HepG2 (cell line): ENCODE data around the gene SNF8. TPM values are rescaled to one million over a fixed set of nuclear protein-coding genes. Genes with fewer than 3 reads are reported as not detected.

ENCODE experiments used
- AGO2 ChIP-seq: fragments of 200-400 bp; formaldehyde crosslinking; optimal IDR thresholded peaks from 2 replicates; pipeline ENCODE3; 2017; ENCODE audit warnings: mild to moderate bottlenecking, low read depth, low read length, moderate library complexity
- ATF4 ChIP-seq, 2 experiments: fragments of 450-650 bp in 1 of 2; sonication (generic) in 1 of 2; formaldehyde crosslinking; IDR thresholded peaks; 2 replicates each; pipeline versions ENCODE4 v1.5.0 to v1.8.0; 2020 to 2022; ENCODE audit warnings: mild to moderate bottlenecking in 1 of 2, missing genetic modification reagents in 1 of 2
- CEBPG ChIP-seq: IDR thresholded peaks from 2 replicates; pipeline ENCODE4 v1.6.1; 2016
- EED ChIP-seq: sonication (generic); formaldehyde crosslinking; IDR thresholded peaks from 2 replicates; pipeline ENCODE4 v1.5.0; 2020; ENCODE audit warnings: mild to moderate bottlenecking, missing genetic modification reagents
- ESRRA ChIP-seq: sonication (generic); formaldehyde crosslinking; IDR thresholded peaks from 2 replicates; pipeline ENCODE4 v1.5.1; 2020; ENCODE audit warnings: mild to moderate bottlenecking, low read depth, missing genetic modification reagents
- FOXK1 ChIP-seq: sonication (generic); formaldehyde crosslinking; IDR thresholded peaks from 2 replicates; pipeline ENCODE4 v1.4.0; 2020; ENCODE audit warnings: low read depth, missing genetic modification reagents, borderline replicate concordance
- IKZF5 ChIP-seq: IDR thresholded peaks from 2 replicates; pipeline ENCODE4 v1.6.1; 2018; ENCODE audit warnings: missing genetic modification reagents, mild to moderate bottlenecking, missing compliant biosample characterization
- LBX2 ChIP-seq: sonication (generic); formaldehyde crosslinking; IDR thresholded peaks from 2 replicates; pipeline ENCODE4 v1.5.0; 2020; ENCODE audit warnings: missing genetic modification reagents, mild to moderate bottlenecking, borderline replicate concordance
- MTF1 ChIP-seq: sonication (generic); formaldehyde crosslinking; IDR thresholded peaks from 2 replicates; pipeline ENCODE4 v1.5.0; 2020; ENCODE audit warnings: missing genetic modification reagents
- MYC ChIP-seq: sonication (generic); formaldehyde crosslinking; IDR thresholded peaks from 2 replicates; pipeline ENCODE4 v1.9.0; 2021; ENCODE audit warnings: missing genetic modification reagents, borderline replicate concordance
- NFATC3 ChIP-seq: sonication (generic); formaldehyde crosslinking; IDR thresholded peaks from 2 replicates; pipeline ENCODE4 v1.5.1; 2020; ENCODE audit warnings: mild to moderate bottlenecking, missing genetic modification reagents
- NFYB ChIP-seq: sonication (generic); formaldehyde crosslinking; IDR thresholded peaks from 2 replicates; pipeline ENCODE4 v1.4.0; 2020; ENCODE audit warnings: missing genetic modification reagents
- PBX3 ChIP-seq: sonication (generic); formaldehyde crosslinking; IDR thresholded peaks from 2 replicates; pipeline ENCODE4 v1.8.1; 2023; ENCODE audit warnings: missing genetic modification reagents, inconsistent platforms, borderline replicate concordance
- PLRG1 ChIP-seq: fragments of 450-650 bp; conservative IDR thresholded peaks from 2 replicates; pipeline ENCODE4 v1.6.1; 2016
- RFX3 ChIP-seq: IDR thresholded peaks from 2 replicates; pipeline ENCODE4 v1.6.1; 2016; ENCODE audit warnings: missing biosample characterization, missing genetic modification reagents
- TCF7L2 ChIP-seq: IDR thresholded peaks from 2 replicates; pipeline ENCODE4 v1.6.1; 2011; ENCODE audit warnings: mild to moderate bottlenecking, low read depth, low read length, moderate library complexity
- ZBTB2 ChIP-seq: sonication (generic); formaldehyde crosslinking; IDR thresholded peaks from 2 replicates; pipeline ENCODE4 v1.8.0; 2022; ENCODE audit warnings: low read depth, missing genetic modification reagents
- ZFY ChIP-seq: sonication (generic); formaldehyde crosslinking; IDR thresholded peaks from 2 replicates; pipeline ENCODE4 v1.4.0; 2020; ENCODE audit warnings: missing genetic modification reagents
- ZFYVE20 ChIP-seq: sonication (generic); formaldehyde crosslinking; IDR thresholded peaks from 2 replicates; pipeline ENCODE4 v1.8.0; 2023; ENCODE audit warnings: low read depth, mild to moderate bottlenecking, moderate library complexity, missing genetic modification reagents, borderline replicate concordance
- ZKSCAN8 ChIP-seq: IDR thresholded peaks from 2 replicates; pipeline ENCODE4 v1.6.1; 2016; ENCODE audit warnings: borderline replicate concordance, missing genetic modification reagents, missing compliant biosample characterization
- ZNF275 ChIP-seq: sonication (generic); formaldehyde crosslinking; IDR thresholded peaks from 2 replicates; pipeline ENCODE4 v1.8.0; 2022; ENCODE audit warnings: missing genetic modification reagents, mild to moderate bottlenecking, inconsistent platforms, borderline replicate concordance
- ZNF350 ChIP-seq: sonication (generic); formaldehyde crosslinking; IDR thresholded peaks from 2 replicates; pipeline ENCODE4 v1.4.0; 2020; ENCODE audit warnings: mild to moderate bottlenecking, low read depth, missing genetic modification reagents, borderline replicate concordance
- ZNF589 ChIP-seq: sonication (generic); formaldehyde crosslinking; conservative IDR thresholded peaks from 2 replicates; pipeline ENCODE4 v1.8.0; 2022; ENCODE audit warnings: mild to moderate bottlenecking, moderate library complexity, missing genetic modification reagents
- ZNF792 ChIP-seq: IDR thresholded peaks from 2 replicates; pipeline ENCODE4 v1.6.1; 2016
- ZNF850 ChIP-seq: sonication (generic); formaldehyde crosslinking; conservative IDR thresholded peaks from 2 replicates; pipeline ENCODE4 v1.9.0; 2021; ENCODE audit warnings: mild to moderate bottlenecking, missing genetic modification reagents
- polyA plus RNA-seq, 8 experiments: library from polyadenylated mRNA; depleted of rRNA in 3 of 8; stranded (reverse) in 7 of 8; unstranded in 1 of 8; fragments of >200 nt; fragmentation: Illumina TruSeq in 4 of 8; extraction: Trizol in 4 of 8; gene quantifications; 2 replicates each; pipeline versions ENCODE4 v1.2.1 to v1.2.3, GENCODE V29; 2011 to 2016; ENCODE audit warnings: low read depth in 4 of 8, missing spikeins in 1 of 8, mixed read lengths in 1 of 8; ENCODE audit not compliant: insufficient read depth in 1 of 8
- total RNA-seq, 5 experiments: library from RNA; depleted of rRNA; stranded (reverse); fragments of >200 nt; fragmentation: Illumina TruSeq; extraction: Trizol; gene quantifications; 2 replicates each; pipeline ENCODE4 v1.2.3, GENCODE V29; 2016; ENCODE audit warnings: low read depth in 1 of 5

SNF8 gene
- total and polyA plus RNA-seq, 2 of the 13 experiments (the other 11 are each of a cell fraction or from before 2014, with no cell fraction given), result 114 to 153 TPM

- TF ChIP-seq ZFYVE20 (CRISPR knock-in tag), result no peak
- TF ChIP-seq ZNF275 (CRISPR knock-in tag), result no peak
- no peak for TF ChIP-seq PBX3 (CRISPR knock-in tag)
- no peak for TF ChIP-seq EED (CRISPR knock-in tag)
- no peak for TF ChIP-seq PLRG1
- no peak for TF ChIP-seq LBX2 (CRISPR knock-in tag)
- TF ChIP-seq FOXK1, result no peak
- TF ChIP-seq IKZF5 (CRISPR knock-in tag), result no peak
- no peak for TF ChIP-seq ATF4 (CRISPR knock-in tag; IDR thresholded peaks at IDR 0.05)
- TF ChIP-seq ZNF850 (CRISPR knock-in tag), result no peak
- no peak for TF ChIP-seq ZNF589 (CRISPR knock-in tag)
- no peak for TF ChIP-seq RFX3 (CRISPR knock-in tag)
- TF ChIP-seq TCF7L2, result no peak
- TF ChIP-seq AGO2, result no peak
- 0 out of 2 replicates have a peak, but pooled peaks have one; percentile 9 for TF ChIP-seq ZNF350 (CRISPR knock-in tag)
- TF ChIP-seq ZBTB2 (CRISPR knock-in tag), result no peak
- TF ChIP-seq ESRRA (CRISPR knock-in tag), result no peak
- TF ChIP-seq MYC, result no peak
- peak; percentile 33; the same call in 1 of the 2 replicates for TF ChIP-seq ZNF792 (CRISPR knock-in tag)
- no peak for TF ChIP-seq CEBPG
- no peak; the same call in 1 of the 2 replicates for TF ChIP-seq ZKSCAN8
- no peak; the same call in 1 of the 2 replicates for TF ChIP-seq NFYB (CRISPR knock-in tag)
- no peak for TF ChIP-seq MTF1
- TF ChIP-seq NFATC3 (CRISPR knock-in tag), result no peak
- TF ChIP-seq ZFY, result peak; percentile 39; the same call in 1 of the 2 replicates
These were observed 16.3 kb upstream of the SNF8 start (continued) for GRCh38 chr17:48960834-48961515.
